GM12801 (cell line): Measurements from ENCODE around the gene ZBTB47.

Experiments
- CTCF ChIP-seq: IDR thresholded peaks from one replicate; pipeline ENCODE4 v1.5.1; 2011; ENCODE audit warnings: control low read depth; ENCODE audit not compliant: insufficient read length; ENCODE audit errors: extremely low read depth

ZBTB47 gene

GRCh38 chr3:42666577-42666998 lies 13.1 kb downstream of the ZBTB47 start:
- TF ChIP-seq CTCF: no peak

- TF ChIP-seq CTCF: no peak
Observed at GRCh38 chr3:42667096-42667522, 13.6 kb downstream of the ZBTB47 start.

- TF ChIP-seq CTCF: no peak
Observed at GRCh38 chr3:42667523-42668412, 14.3 kb downstream of the ZBTB47 start.

- no peak for TF ChIP-seq CTCF
Observed at GRCh38 chr3:42668413-42668760, 14.9 kb downstream of the ZBTB47 start.

GRCh38 chr3:42668793-42669217 lies 15.3 kb downstream of the ZBTB47 start:
- TF ChIP-seq CTCF: no peak

- TF ChIP-seq CTCF: no peak
Observed at GRCh38 chr3:42670051-42670576, 16.6 kb downstream of the ZBTB47 start.

- TF ChIP-seq CTCF: no peak
Observed at GRCh38 chr3:42670670-42671069, 17.2 kb downstream of the ZBTB47 start.
